ENCODE data around the gene MDM4.

MDM4 gene

GRCh38 chr1:204532832-204533231 is 16.6 kb downstream of the MDM4 start:
- DNase-seq (ENCODE audit: extremely low spot score) = no peak
- TF ChIP-seq FOXM1 (IDR thresholded peaks at IDR 0.05; ENCODE audit: borderline replicate concordance) (no peak), CTBP1 (IDR thresholded peaks at IDR 0.05; ENCODE audit: borderline replicate concordance) (no peak), HDGF (IDR thresholded peaks at IDR 0.05; ENCODE audit: borderline replicate concordance) (no peak), PKNOX1 (IDR thresholded peaks at IDR 0.05) (no peak)
- ChIA-PET POLR2A (interaction anchor here (1.0 kb wide), 1 partner anchor 17 kb away, joined by 3 read pairs; the partner anchor contains the start of gene MDM4), CTCF (no interaction called here)

GRCh38 chr1:204541626-204542025 is 25.4 kb downstream of the MDM4 start:
- DNase-seq (ENCODE audit: extremely low spot score) = no peak
- CTCF ChIA-PET = interaction anchor here (0.5 kb wide), 1 partner anchor 1626 kb away, joined by 3 read pairs; no protein-coding TSS in a partner anchor
- POLR2A ChIA-PET = interaction anchor here (1.6 kb wide), 1 partner anchor 26 kb away, joined by 3 read pairs; the partner anchor contains the start of gene MDM4
- TF ChIP-seq FOXK2 (IDR thresholded peaks at IDR 0.05) (no peak), PKNOX1 (IDR thresholded peaks at IDR 0.05) (no peak), ELF4 (IDR thresholded peaks at IDR 0.05) (no peak), BHLHE40 (IDR thresholded peaks at IDR 0.05; ENCODE audit: borderline replicate concordance) (no peak), TARDBP (IDR thresholded peaks at IDR 0.05) (no peak), HDGF (IDR thresholded peaks at IDR 0.05; ENCODE audit: borderline replicate concordance) (no peak), SUZ12 (IDR thresholded peaks at IDR 0.05) (no peak), FOXM1 (IDR thresholded peaks at IDR 0.05; ENCODE audit: borderline replicate concordance) (no peak), SP1 (IDR thresholded peaks at IDR 0.05) (no peak)

- TF ChIP-seq SUZ12 (IDR thresholded peaks at IDR 0.05) = no peak
- no peak for TF ChIP-seq LEF1 (IDR thresholded peaks at IDR 0.05; ENCODE audit: borderline replicate concordance)
- TF ChIP-seq FOXM1 (IDR thresholded peaks at IDR 0.05; ENCODE audit: borderline replicate concordance) = no peak
- no peak for TF ChIP-seq FOXK2 (IDR thresholded peaks at IDR 0.05)
- TF ChIP-seq L3MBTL2 (conservative IDR thresholded peaks at IDR 0.05) = no peak
- TF ChIP-seq TARDBP (IDR thresholded peaks at IDR 0.05) = no peak
- TF ChIP-seq PKNOX1 (IDR thresholded peaks at IDR 0.05) = no peak
- TF ChIP-seq ZNF384 (IDR thresholded peaks at IDR 0.05) = no peak
- no peak for TF ChIP-seq ARNT (IDR thresholded peaks at IDR 0.05)
- no peak for TF ChIP-seq CTBP1 (IDR thresholded peaks at IDR 0.05; ENCODE audit: borderline replicate concordance)
- no peak for TF ChIP-seq BHLHE40 (IDR thresholded peaks at IDR 0.05; ENCODE audit: borderline replicate concordance)
- no peak for TF ChIP-seq FOXA1 (IDR thresholded peaks at IDR 0.05)
- TF ChIP-seq HDGF (IDR thresholded peaks at IDR 0.05; ENCODE audit: borderline replicate concordance) = no peak
- no peak for TF ChIP-seq NFRKB (IDR thresholded peaks at IDR 0.05)
- no peak for TF ChIP-seq ELF4 (IDR thresholded peaks at IDR 0.05)
- no peak for TF ChIP-seq SP1 (IDR thresholded peaks at IDR 0.05)
- DNase-seq (ENCODE audit: extremely low spot score) = no peak
- POLR2A ChIA-PET = no interaction called here
- CTCF ChIA-PET = no interaction called here
Observed at GRCh38 chr1:204544321-204544720, 28.1 kb downstream of the MDM4 start.

DNA sequence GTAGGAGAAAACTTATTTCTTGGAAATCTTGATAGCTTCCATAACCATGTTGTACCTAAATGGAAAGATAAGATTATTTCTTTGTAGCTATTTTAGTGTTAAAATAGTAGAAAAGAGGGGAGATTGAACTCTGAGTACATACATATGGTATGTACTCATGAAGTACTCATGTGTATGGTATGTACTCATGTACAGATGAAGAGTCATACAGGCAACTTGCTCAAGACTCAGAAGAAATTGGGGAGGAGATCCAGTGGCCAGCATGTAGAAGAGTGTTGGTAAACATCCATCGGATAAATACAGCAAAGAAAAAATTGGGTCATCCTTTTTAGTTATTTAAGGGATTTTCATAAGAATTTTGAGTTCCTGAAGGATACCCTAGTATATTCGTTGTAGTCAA is 29.0 kb downstream of the MDM4 start:
- ChIA-PET POLR2A (interaction anchor here (0.7 kb wide), 1 partner anchor 29 kb away, joined by 3 read pairs; the partner anchor contains the start of gene MDM4), CTCF (no interaction called here)
- TF ChIP-seq L3MBTL2 (conservative IDR thresholded peaks at IDR 0.05) = no peak
- TF ChIP-seq ARNT (IDR thresholded peaks at IDR 0.05) = no peak
- TF ChIP-seq BHLHE40 (IDR thresholded peaks at IDR 0.05; ENCODE audit: borderline replicate concordance) = no peak
- no peak for TF ChIP-seq FOXA1 (IDR thresholded peaks at IDR 0.05)
- no peak for TF ChIP-seq SUZ12 (IDR thresholded peaks at IDR 0.05)
- TF ChIP-seq CTBP1 (IDR thresholded peaks at IDR 0.05; ENCODE audit: borderline replicate concordance) = no peak
- no peak for TF ChIP-seq TARDBP (IDR thresholded peaks at IDR 0.05)
- TF ChIP-seq HDGF (IDR thresholded peaks at IDR 0.05; ENCODE audit: borderline replicate concordance) = no peak
- no peak for TF ChIP-seq SP1 (IDR thresholded peaks at IDR 0.05)
- no peak for TF ChIP-seq FOXK2 (IDR thresholded peaks at IDR 0.05)
- no peak for TF ChIP-seq NFRKB (IDR thresholded peaks at IDR 0.05)
- TF ChIP-seq ELF4 (IDR thresholded peaks at IDR 0.05) = no peak
- TF ChIP-seq PKNOX1 (IDR thresholded peaks at IDR 0.05) = no peak
- TF ChIP-seq LEF1 (IDR thresholded peaks at IDR 0.05; ENCODE audit: borderline replicate concordance) = no peak
- TF ChIP-seq ZNF384 (IDR thresholded peaks at IDR 0.05) = no peak
- no peak for TF ChIP-seq FOXM1 (IDR thresholded peaks at IDR 0.05; ENCODE audit: borderline replicate concordance)
- DNase-seq (ENCODE audit: extremely low spot score) = no peak

GRCh38 chr1:204545881-204546280 is 29.7 kb downstream of the MDM4 start:
- no peak for TF ChIP-seq ZNF384 (IDR thresholded peaks at IDR 0.05)
- TF ChIP-seq TARDBP (IDR thresholded peaks at IDR 0.05) = no peak
- no peak for TF ChIP-seq FOXK2 (IDR thresholded peaks at IDR 0.05)
- TF ChIP-seq LEF1 (IDR thresholded peaks at IDR 0.05; ENCODE audit: borderline replicate concordance) = no peak
- no peak for TF ChIP-seq BHLHE40 (IDR thresholded peaks at IDR 0.05; ENCODE audit: borderline replicate concordance)
- no peak for TF ChIP-seq L3MBTL2 (conservative IDR thresholded peaks at IDR 0.05)
- no peak for TF ChIP-seq SP1 (IDR thresholded peaks at IDR 0.05)
- TF ChIP-seq HDGF (IDR thresholded peaks at IDR 0.05; ENCODE audit: borderline replicate concordance) = no peak
- TF ChIP-seq PKNOX1 (IDR thresholded peaks at IDR 0.05) = no peak
- no peak for TF ChIP-seq FOXM1 (IDR thresholded peaks at IDR 0.05; ENCODE audit: borderline replicate concordance)
- TF ChIP-seq CTBP1 (IDR thresholded peaks at IDR 0.05; ENCODE audit: borderline replicate concordance) = no peak
- TF ChIP-seq FOXA1 (IDR thresholded peaks at IDR 0.05) = no peak
- no peak for TF ChIP-seq ARNT (IDR thresholded peaks at IDR 0.05)
- no peak for TF ChIP-seq NFRKB (IDR thresholded peaks at IDR 0.05)
- no peak for TF ChIP-seq ELF4 (IDR thresholded peaks at IDR 0.05)
- no peak for TF ChIP-seq SUZ12 (IDR thresholded peaks at IDR 0.05)
- ChIA-PET CTCF (interaction anchor here (0.9 kb wide), 1 partner anchor 246 kb away, joined by 3 read pairs; no protein-coding TSS in a partner anchor), POLR2A (no interaction called here)

More at GRCh38 chr1:204545881-204546280, 29.7 kb downstream of the MDM4 start:
- DNase-seq (ENCODE audit: extremely low spot score) = no peak
